Measurements from ENCODE around the gene CACNA1B. TPM values are rescaled to one million over a fixed set of nuclear protein-coding genes. Genes with fewer than 3 reads are reported as not detected.
"Not testable (repeated sequence)": the region's sequence is repeated elsewhere in the genome, so short reads cannot be mapped to it uniquely, and the experiment has no call there.

The CACNA1B gene
- total RNA-seq, 1 donor from 2014 or later: 0.13 TPM

DNA sequence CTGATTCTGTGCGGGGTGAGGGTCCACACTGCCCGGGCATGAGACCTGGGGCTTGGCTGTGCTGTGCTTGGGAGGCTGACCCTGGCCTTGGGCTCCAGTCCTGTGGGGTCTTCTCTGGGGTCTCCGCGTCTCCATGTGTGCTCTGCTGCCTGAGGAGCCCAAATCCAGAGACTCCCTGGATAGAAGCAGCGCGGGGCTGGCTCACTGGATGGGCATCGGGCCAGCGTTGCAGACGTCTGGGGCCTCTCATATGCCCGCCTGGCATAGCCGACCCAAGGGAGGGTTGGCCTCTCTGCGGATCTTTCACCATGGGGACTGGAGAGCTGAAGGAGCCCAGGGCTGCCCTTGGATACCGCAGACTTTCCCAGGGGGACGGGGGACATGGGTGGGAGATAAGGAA, 12.4 kb downstream of the CACNA1B start:
- H3K9me3 Mint-ChIP-seq (ENCODE audit: unreplicated experiment); H3K36me3 Mint-ChIP-seq (ENCODE audit: unreplicated experiment); H3K4me3 Mint-ChIP-seq (ENCODE audit: unreplicated experiment); DNase-seq (ENCODE audit: extremely low spot score, unreplicated experiment); H3K4me1 Mint-ChIP-seq (ENCODE audit: unreplicated experiment); H3K27me3 Mint-ChIP-seq (ENCODE audit: unreplicated experiment); H3K27ac Mint-ChIP-seq (ENCODE audit: unreplicated experiment): not testable (repeated sequence)

- not testable (repeated sequence) for H3K9me3 Mint-ChIP-seq (ENCODE audit: unreplicated experiment); H3K27me3 Mint-ChIP-seq (ENCODE audit: unreplicated experiment)
Observed at GRCh38 chr9:137890768-137891587, 13.4 kb downstream of the CACNA1B start.

GRCh38 chr9:137891588-137892423, 14.2 kb downstream of the CACNA1B start:
- Mint-ChIP-seq H3K27me3 (ENCODE audit: unreplicated experiment) (peaks cover 5% of the 10 kb centered on the region), H3K4me1 (ENCODE audit: unreplicated experiment) (no peaks in the 10 kb centered on the region), H3K27ac (ENCODE audit: unreplicated experiment) (no peak overlapping the region), H3K9me3 (ENCODE audit: unreplicated experiment) (no peaks in the 10 kb centered on the region), H3K36me3 (ENCODE audit: unreplicated experiment) (no peaks in the 10 kb centered on the region), H3K4me3 (ENCODE audit: unreplicated experiment) (no peak overlapping the region)
- TF ChIP-seq, protein P1, sequence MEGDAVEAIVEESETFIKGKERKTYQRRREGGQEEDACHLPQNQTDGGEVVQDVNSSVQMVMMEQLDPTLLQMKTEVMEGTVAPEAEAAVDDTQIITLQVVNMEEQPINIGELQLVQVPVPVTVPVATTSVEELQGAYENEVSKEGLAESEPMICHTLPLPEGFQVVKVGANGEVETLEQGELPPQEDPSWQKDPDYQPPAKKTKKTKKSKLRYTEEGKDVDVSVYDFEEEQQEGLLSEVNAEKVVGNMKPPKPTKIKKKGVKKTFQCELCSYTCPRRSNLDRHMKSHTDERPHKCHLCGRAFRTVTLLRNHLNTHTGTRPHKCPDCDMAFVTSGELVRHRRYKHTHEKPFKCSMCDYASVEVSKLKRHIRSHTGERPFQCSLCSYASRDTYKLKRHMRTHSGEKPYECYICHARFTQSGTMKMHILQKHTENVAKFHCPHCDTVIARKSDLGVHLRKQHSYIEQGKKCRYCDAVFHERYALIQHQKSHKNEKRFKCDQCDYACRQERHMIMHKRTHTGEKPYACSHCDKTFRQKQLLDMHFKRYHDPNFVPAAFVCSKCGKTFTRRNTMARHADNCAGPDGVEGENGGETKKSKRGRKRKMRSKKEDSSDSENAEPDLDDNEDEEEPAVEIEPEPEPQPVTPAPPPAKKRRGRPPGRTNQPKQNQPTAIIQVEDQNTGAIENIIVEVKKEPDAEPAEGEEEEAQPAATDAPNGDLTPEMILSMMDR (IDR thresholded peaks at IDR 0.05): no peak
- no peak for DNase-seq (ENCODE audit: extremely low spot score, unreplicated experiment)

More at GRCh38 chr9:137890768-137891587, 13.4 kb downstream of the CACNA1B start:
- not testable (repeated sequence) for DNase-seq (ENCODE audit: extremely low spot score, unreplicated experiment); H3K27ac Mint-ChIP-seq (ENCODE audit: unreplicated experiment); H3K4me1 Mint-ChIP-seq (ENCODE audit: unreplicated experiment); H3K36me3 Mint-ChIP-seq (ENCODE audit: unreplicated experiment); H3K4me3 Mint-ChIP-seq (ENCODE audit: unreplicated experiment)

DNA sequence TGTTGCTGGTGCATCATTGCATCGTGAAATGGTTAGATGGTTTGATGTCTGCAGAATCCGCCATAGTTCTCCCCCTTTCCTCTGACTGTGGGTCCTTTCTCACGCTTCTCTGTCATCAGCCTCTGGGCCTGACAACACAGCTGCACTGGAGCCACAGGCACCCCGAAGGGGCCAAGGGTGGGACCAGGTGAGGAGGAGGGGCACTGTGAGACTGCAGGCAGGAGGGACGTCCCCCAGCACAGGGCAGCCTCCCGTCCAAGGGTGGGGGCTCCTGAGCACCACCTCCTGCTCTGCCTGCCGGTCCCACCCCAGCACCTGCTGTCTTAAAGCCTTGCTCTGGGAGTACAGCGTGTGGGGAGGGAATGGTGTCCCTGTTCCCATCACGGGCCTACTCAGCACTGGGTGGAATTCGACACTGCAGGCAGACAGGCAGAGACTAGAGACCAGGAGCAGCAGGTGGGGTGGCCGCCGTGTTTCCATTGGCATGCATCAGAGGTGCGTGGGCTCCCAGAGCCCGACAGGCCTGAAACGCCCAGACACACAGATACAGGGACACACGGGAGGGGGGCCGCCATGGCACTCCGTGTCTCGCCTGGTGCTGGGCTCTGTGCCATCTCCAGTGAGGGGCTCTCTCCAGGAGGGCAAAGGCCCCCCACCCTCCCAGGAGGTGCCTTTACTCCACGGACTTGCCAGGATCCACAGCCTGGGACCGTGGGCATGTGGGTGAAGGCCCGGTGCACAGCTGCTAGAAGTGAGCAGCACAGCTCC, 15.0 kb downstream of the CACNA1B start:
- no peak for DNase-seq (ENCODE audit: extremely low spot score, unreplicated experiment)

GRCh38 chr9:137893670-137894069, 16.1 kb downstream of the CACNA1B start:
- no peaks in the 10 kb centered on the region for H3K9me3 Mint-ChIP-seq (ENCODE audit: unreplicated experiment)
- H3K27ac Mint-ChIP-seq (ENCODE audit: unreplicated experiment): no peak overlapping the region
- peaks cover 5% of the 10 kb centered on the region for H3K27me3 Mint-ChIP-seq (ENCODE audit: unreplicated experiment)
- no peaks in the 10 kb centered on the region for H3K4me1 Mint-ChIP-seq (ENCODE audit: unreplicated experiment)
- no peak for DNase-seq (ENCODE audit: extremely low spot score, unreplicated experiment)
- H3K4me3 Mint-ChIP-seq (ENCODE audit: unreplicated experiment): no peak overlapping the region
- no peaks in the 10 kb centered on the region for H3K36me3 Mint-ChIP-seq (ENCODE audit: unreplicated experiment)
- TF ChIP-seq, protein P1 (IDR thresholded peaks at IDR 0.05): no peak

More for the DNA sequence above, 15.0 kb downstream of the CACNA1B start:
- no peaks in the 10 kb centered on the region for H3K9me3 Mint-ChIP-seq (ENCODE audit: unreplicated experiment)
- H3K36me3 Mint-ChIP-seq (ENCODE audit: unreplicated experiment): no peaks in the 10 kb centered on the region
- H3K27me3 Mint-ChIP-seq (ENCODE audit: unreplicated experiment): peaks cover 5% of the 10 kb centered on the region
- H3K27ac Mint-ChIP-seq (ENCODE audit: unreplicated experiment): no peak overlapping the region
- no peak overlapping the region for H3K4me3 Mint-ChIP-seq (ENCODE audit: unreplicated experiment)
- no peaks in the 10 kb centered on the region for H3K4me1 Mint-ChIP-seq (ENCODE audit: unreplicated experiment)
- TF ChIP-seq, protein P1 (IDR thresholded peaks at IDR 0.05): no peak

Measured in osteocyte (in vitro differentiated cells).